ENCODE measurements around the gene DGUOK.

Gene DGUOK

GRCh38 chr2:73963385-73964120 lies 36.9 kb downstream of the DGUOK start:
- no peak for DNase-seq
- no peaks in the 10 kb centered on the region for H3K9me3 ChIP-seq (ENCODE audit: severe bottlenecking)
- H3K27me3 ChIP-seq (ENCODE audit: insufficient read depth, low read depth, severe bottlenecking), result no peaks in the 10 kb centered on the region
- H3K27ac ChIP-seq, result no peak overlapping the region
- H3K36me3 ChIP-seq, result peaks cover 15% of the 10 kb centered on the region
- H3K4me3 ChIP-seq (ENCODE audit: low read depth, low read length), result no peak overlapping the region
- no peak for TF ChIP-seq CTCF (IDR thresholded peaks at IDR 0.05; ENCODE audit: low read depth, low read length)

- Histone ChIP-seq H3K27me3 (ENCODE audit: insufficient read depth, low read depth, severe bottlenecking) (no peaks in the 10 kb centered on the region), H3K27ac (no peak overlapping the region), H3K36me3 (peaks cover 8% of the 10 kb centered on the region), H3K9me3 (ENCODE audit: severe bottlenecking) (no peaks in the 10 kb centered on the region), H3K4me3 (ENCODE audit: low read depth, low read length) (no peak overlapping the region)
- no peak for TF ChIP-seq CTCF (IDR thresholded peaks at IDR 0.05; ENCODE audit: low read depth, low read length)
- no peak for DNase-seq
These were observed 37.5 kb downstream of the DGUOK start for GRCh38 chr2:73964223-73964622.

- TF ChIP-seq CTCF (IDR thresholded peaks at IDR 0.05; ENCODE audit: low read depth, low read length), result no peak
- H3K9me3 ChIP-seq (ENCODE audit: severe bottlenecking), result no peaks in the 10 kb centered on the region
These were observed 38.4 kb downstream of the DGUOK start for GRCh38 chr2:73965053-73965452.

GRCh38 chr2:73968357-73968937 lies 41.8 kb downstream of the DGUOK start:
- H3K36me3 ChIP-seq, result no peaks in the 10 kb centered on the region
- DNase-seq, result no peak
- TF ChIP-seq CTCF (IDR thresholded peaks at IDR 0.05; ENCODE audit: low read depth, low read length), result no peak
- H3K4me3 ChIP-seq (ENCODE audit: low read depth, low read length), result no peak overlapping the region
- no peaks in the 10 kb centered on the region for H3K9me3 ChIP-seq (ENCODE audit: severe bottlenecking)
- no peaks in the 10 kb centered on the region for H3K27me3 ChIP-seq (ENCODE audit: insufficient read depth, low read depth, severe bottlenecking)
- no peak overlapping the region for H3K27ac ChIP-seq

More at GRCh38 chr2:73965053-73965452, 38.4 kb downstream of the DGUOK start:
- no peaks in the 10 kb centered on the region for H3K27me3 ChIP-seq (ENCODE audit: insufficient read depth, low read depth, severe bottlenecking)
- H3K36me3 ChIP-seq, result no peaks in the 10 kb centered on the region; the same call in none of the 2 replicates
- no peak for DNase-seq
- no peak overlapping the region for H3K27ac ChIP-seq
- H3K4me3 ChIP-seq (ENCODE audit: low read depth, low read length), result no peak overlapping the region

- Histone ChIP-seq H3K36me3 (no peaks in the 10 kb centered on the region), H3K27me3 (ENCODE audit: insufficient read depth, low read depth, severe bottlenecking) (no peaks in the 10 kb centered on the region), H3K4me3 (ENCODE audit: low read depth, low read length) (no peak overlapping the region), H3K9me3 (ENCODE audit: severe bottlenecking) (no peaks in the 10 kb centered on the region), H3K27ac (no peak overlapping the region)
- no peak for DNase-seq
- no peak for TF ChIP-seq CTCF (IDR thresholded peaks at IDR 0.05; ENCODE audit: low read depth, low read length)
These were observed 42.7 kb downstream of the DGUOK start for GRCh38 chr2:73969356-73969755.

Data from WERI-Rb-1 (cell line).